Nephron progenitor cell (in vitro differentiated cells): ENCODE measurements around the gene TMEM229A.
"Not testable (repeated sequence)": the region's sequence is repeated elsewhere in the genome, so short reads cannot be mapped to it uniquely, and the experiment has no call there.

Source experiments
- DNase-seq: peaks from one replicate; pipeline ENCODE4 v3.0.0; 2021
- H3K27ac Mint-ChIP-seq: 2 replicates; pipeline ENCODE4 v1.8.0; 2021; ENCODE audit warnings: mild to moderate bottlenecking, moderate library complexity, mixed read lengths
- H3K27me3 Mint-ChIP-seq: 2 replicates; pipeline ENCODE4 v1.8.0; 2021; ENCODE audit warnings: mild to moderate bottlenecking, low read depth, mixed read lengths; ENCODE audit not compliant: poor library complexity
- H3K36me3 Mint-ChIP-seq: 2 replicates; pipeline ENCODE4 v1.8.0; 2021; ENCODE audit warnings: low read depth, mixed read lengths
- H3K4me1 Mint-ChIP-seq: 2 replicates; pipeline ENCODE4 v1.8.0; 2021; ENCODE audit warnings: mixed read lengths
- H3K4me3 Mint-ChIP-seq: 2 replicates; pipeline ENCODE4 v1.8.0; 2021; ENCODE audit warnings: mild to moderate bottlenecking, moderate library complexity, mixed read lengths
- H3K9me3 Mint-ChIP-seq: 2 replicates; pipeline ENCODE4 v1.8.0; 2021; ENCODE audit warnings: mild to moderate bottlenecking, moderate library complexity, mixed read lengths
- CTCF ChIP-seq: fragments of 200-600 bp; sonication (generic); IDR thresholded peaks from 2 replicates; pipeline ENCODE4 v1.5.0; 2021; ENCODE audit warnings: antibody characterized with exemption

Gene TMEM229A

DNA sequence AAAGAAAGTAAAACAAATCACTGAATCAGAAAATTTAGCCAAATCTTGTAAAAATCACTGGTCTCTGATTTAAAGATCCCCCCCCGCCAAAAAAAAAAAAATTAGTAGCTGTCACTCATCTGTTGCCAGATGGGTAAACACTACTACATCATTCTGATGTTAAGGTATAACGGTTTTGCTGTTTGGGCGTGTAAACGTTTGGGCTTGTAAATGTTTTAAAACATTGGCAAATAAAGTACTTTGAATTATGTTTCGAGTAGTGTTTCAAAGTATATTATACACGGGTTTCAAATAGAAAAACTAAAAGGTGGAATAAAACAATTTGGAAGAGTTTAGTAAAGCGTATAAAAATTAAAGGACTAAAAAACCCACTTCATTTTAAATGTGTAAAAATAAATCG lies 1.5 kb downstream of the TMEM229A start:
- Mint-ChIP-seq H3K4me1 (peaks cover 14% of the 10 kb centered on the region), H3K27ac (no peak overlapping the region), H3K9me3 (no peaks in the 10 kb centered on the region), H3K27me3 (peaks cover 36% of the 10 kb centered on the region), H3K36me3 (no peaks in the 10 kb centered on the region), H3K4me3 (peak overlapping the region; percentile 95)
- no peak for TF ChIP-seq CTCF
- DNase-seq: no peak

DNA sequence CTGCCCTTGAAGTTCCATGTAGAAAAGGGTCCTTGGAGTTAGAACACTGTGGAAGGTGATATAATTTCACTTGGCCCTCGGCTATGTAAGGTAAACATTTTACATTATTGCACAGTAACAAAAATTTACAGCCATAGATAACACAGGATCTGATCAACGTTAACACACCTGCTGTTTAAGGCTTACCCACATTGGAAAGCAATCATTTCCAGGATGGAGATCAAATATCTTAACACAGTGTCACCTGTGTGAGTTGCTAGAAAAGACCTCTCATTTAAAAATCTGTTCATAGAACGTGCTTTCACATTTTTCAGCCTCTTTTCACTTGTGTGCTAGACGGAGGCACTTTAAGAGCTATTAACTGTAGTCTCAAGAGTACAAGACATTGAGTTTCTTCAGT lies 1.9 kb downstream of the TMEM229A start:
- DNase-seq: no peak
- Mint-ChIP-seq H3K36me3 (no peaks in the 10 kb centered on the region), H3K27me3 (peaks cover 36% of the 10 kb centered on the region), H3K27ac (no peak overlapping the region), H3K4me3 (peak overlapping the region; percentile 95), H3K4me1 (peaks cover 14% of the 10 kb centered on the region), H3K9me3 (no peaks in the 10 kb centered on the region)
- no peak for TF ChIP-seq CTCF

GRCh38 chr7:124029396-124030188 lies 3.3 kb downstream of the TMEM229A start:
- H3K4me3 Mint-ChIP-seq: no peak overlapping the region
- no peak for DNase-seq

GRCh38 chr7:124027236-124027635 lies 5.6 kb downstream of the TMEM229A start:
- H3K4me3 Mint-ChIP-seq: no peak overlapping the region
- peaks cover 19% of the 10 kb centered on the region for H3K27me3 Mint-ChIP-seq

More at GRCh38 chr7:124029396-124030188, 3.3 kb downstream of the TMEM229A start:
- peaks cover 14% of the 10 kb centered on the region for H3K4me1 Mint-ChIP-seq
- peaks cover 35% of the 10 kb centered on the region for H3K27me3 Mint-ChIP-seq
- H3K27ac Mint-ChIP-seq: no peak overlapping the region
- no peak for TF ChIP-seq CTCF
- no peaks in the 10 kb centered on the region for H3K9me3 Mint-ChIP-seq
- H3K36me3 Mint-ChIP-seq: no peaks in the 10 kb centered on the region

GRCh38 chr7:124024329-124024728 lies 8.5 kb downstream of the TMEM229A start:
- not testable (repeated sequence) for DNase-seq, H3K4me1 Mint-ChIP-seq, H3K9me3 Mint-ChIP-seq, H3K4me3 Mint-ChIP-seq, H3K36me3 Mint-ChIP-seq, H3K27ac Mint-ChIP-seq, H3K27me3 Mint-ChIP-seq

More at GRCh38 chr7:124027236-124027635, 5.6 kb downstream of the TMEM229A start:
- no peak for DNase-seq
- Mint-ChIP-seq H3K27ac (no peak overlapping the region), H3K36me3 (no peaks in the 10 kb centered on the region), H3K9me3 (no peaks in the 10 kb centered on the region), H3K4me1 (peaks cover 14% of the 10 kb centered on the region)
- TF ChIP-seq CTCF: no peak

GRCh38 chr7:124022551-124022950 lies 10.3 kb downstream of the TMEM229A start:
- H3K36me3 Mint-ChIP-seq: no peaks in the 10 kb centered on the region
- H3K4me3 Mint-ChIP-seq: no peak overlapping the region
- DNase-seq: no peak
- no peaks in the 10 kb centered on the region for H3K4me1 Mint-ChIP-seq
- H3K27ac Mint-ChIP-seq: no peak overlapping the region
- no peaks in the 10 kb centered on the region for H3K27me3 Mint-ChIP-seq
- no peaks in the 10 kb centered on the region for H3K9me3 Mint-ChIP-seq
- TF ChIP-seq CTCF: no peak
